ENCODE measurements around the gene KAT8.

Gene KAT8

DNA sequence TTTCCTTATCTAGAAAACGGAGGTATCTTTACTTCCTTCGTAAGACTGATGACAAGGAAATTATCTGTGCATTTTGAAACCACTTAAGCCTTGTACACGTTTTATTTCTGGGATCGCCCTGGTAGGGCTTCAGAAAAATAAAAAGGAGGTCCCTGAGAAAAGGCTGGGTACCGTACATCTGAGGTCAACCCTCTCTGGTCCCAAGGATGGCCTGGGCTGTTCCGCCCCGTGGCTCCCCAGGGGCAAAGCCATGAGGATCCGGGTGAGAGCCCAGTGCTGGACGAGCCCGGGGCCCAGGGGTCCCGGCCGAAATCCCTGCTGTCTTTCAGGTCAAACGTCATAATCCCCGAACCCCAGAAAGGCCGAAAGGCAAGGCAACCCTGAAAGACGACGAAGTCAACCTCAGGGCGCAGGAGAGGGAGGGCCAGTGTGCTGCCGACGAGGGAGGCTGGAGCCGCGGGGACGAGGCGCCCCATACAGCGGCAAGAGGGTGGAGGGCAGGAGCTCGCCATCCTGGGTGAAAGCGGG, 61.8 kb downstream of the KAT8 start:
- TF ChIP-seq, protein P1, sequence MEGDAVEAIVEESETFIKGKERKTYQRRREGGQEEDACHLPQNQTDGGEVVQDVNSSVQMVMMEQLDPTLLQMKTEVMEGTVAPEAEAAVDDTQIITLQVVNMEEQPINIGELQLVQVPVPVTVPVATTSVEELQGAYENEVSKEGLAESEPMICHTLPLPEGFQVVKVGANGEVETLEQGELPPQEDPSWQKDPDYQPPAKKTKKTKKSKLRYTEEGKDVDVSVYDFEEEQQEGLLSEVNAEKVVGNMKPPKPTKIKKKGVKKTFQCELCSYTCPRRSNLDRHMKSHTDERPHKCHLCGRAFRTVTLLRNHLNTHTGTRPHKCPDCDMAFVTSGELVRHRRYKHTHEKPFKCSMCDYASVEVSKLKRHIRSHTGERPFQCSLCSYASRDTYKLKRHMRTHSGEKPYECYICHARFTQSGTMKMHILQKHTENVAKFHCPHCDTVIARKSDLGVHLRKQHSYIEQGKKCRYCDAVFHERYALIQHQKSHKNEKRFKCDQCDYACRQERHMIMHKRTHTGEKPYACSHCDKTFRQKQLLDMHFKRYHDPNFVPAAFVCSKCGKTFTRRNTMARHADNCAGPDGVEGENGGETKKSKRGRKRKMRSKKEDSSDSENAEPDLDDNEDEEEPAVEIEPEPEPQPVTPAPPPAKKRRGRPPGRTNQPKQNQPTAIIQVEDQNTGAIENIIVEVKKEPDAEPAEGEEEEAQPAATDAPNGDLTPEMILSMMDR (IDR thresholded peaks at IDR 0.05; ENCODE audit: low read depth, low read length): no peak
- peak overlapping the region; percentile 95 for H3K4me3 ChIP-seq (ENCODE audit: low read depth, low read length)

DNA sequence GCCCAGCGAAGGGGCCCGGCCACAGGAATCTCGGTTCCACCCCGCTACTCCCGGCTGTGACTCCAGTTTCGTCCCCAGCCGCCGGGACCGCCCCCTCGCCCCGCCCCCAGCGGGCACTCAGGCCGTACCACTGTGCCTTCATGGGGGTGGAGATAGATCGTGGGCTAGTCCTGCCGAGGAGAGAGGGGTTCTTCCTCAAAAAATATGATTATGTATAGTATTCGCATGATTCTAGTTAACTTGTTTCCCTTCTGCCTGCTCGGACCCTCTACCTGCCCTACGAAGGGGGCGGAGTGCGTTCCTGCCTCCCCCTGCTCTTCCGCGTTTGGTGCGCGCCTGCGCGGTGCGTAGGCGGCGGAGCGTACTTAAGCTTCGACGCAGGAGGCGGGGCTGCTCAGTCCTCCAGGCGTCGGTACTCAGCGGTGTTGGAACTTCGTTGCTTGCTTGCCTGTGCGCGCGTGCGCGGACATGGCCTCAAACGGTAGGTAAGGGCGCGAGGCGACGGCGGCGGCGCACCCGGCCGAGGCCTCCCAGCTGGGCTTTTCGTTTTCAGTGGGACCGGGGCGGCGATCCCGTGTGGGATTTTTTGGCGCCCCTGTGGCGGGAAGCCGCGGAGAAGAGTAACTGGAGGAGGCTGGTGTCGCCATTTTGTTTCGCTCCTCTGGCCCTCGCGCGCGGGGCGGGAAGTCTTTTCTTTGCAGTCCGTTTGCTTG, 62.4 kb downstream of the KAT8 start, which contains the start of gene FUS:
Gene FUS, plus strand, starts transcription at position 393 of the 713 bp plus-strand sequence. Its CDS starts 76 bp downstream, at position 469.
- peak within 1 kb of the TSS; percentile 95 for H3K4me3 ChIP-seq (ENCODE audit: low read depth, low read length)
- TF ChIP-seq, protein P1 (IDR thresholded peaks at IDR 0.05; ENCODE audit: low read depth, low read length): no peak

All from WI38 (cell line).